Naive thymus-derived CD4-positive, alpha-beta T cell (primary cell): ENCODE measurements around the gene DPPA5. TPM values are rescaled to one million over a fixed set of nuclear protein-coding genes. Genes with fewer than 3 reads are reported as not detected.

Experiments used
- ATAC-seq: fragments of 150-1000 bp; cut with Tn5 transposase; 2 replicates; pipeline ENCODE4 v1.10.0; 2021; ENCODE audit warnings: mild to moderate bottlenecking, moderate library complexity
- CTCF ChIA-PET: fragments of 350-600 bp; sonication (Branson Sonifier 250); formaldehyde crosslinking; loops from one replicate; lab custom pipeline; 2021; ENCODE audit warnings: antibody characterized with exemption; lab: Charles Lee
- POLR2A ChIA-PET: fragments of 350-600 bp; sonication (Branson Sonifier 250); formaldehyde crosslinking; loops from one replicate; lab custom pipeline; 2021; ENCODE audit warnings: antibody characterized with exemption, inconsistent platforms; lab: Charles Lee
- DNase-seq, 9 donors: peaks; one replicate each; pipeline versions ENCODE4 v3.0.0 to v3.0.0-alpha.2; 2020 to 2022; ENCODE audit warnings: mixed read lengths in 1 of 9
- H3K27ac ChIP-seq: one replicate; pipeline ENCODE4 v1.7.0; 2013; ENCODE audit warnings: mild to moderate bottlenecking, low read depth, low read length, moderate library complexity
- H3K27me3 ChIP-seq, 2 donors: one replicate each; pipeline ENCODE4 v1.7.0; 2013; ENCODE audit warnings: low read length in 2 of 2, mild to moderate bottlenecking in 2 of 2, moderate library complexity in 2 of 2; ENCODE audit not compliant: control insufficient read depth in 2 of 2, insufficient read depth in 2 of 2
- H3K36me3 ChIP-seq, 3 experiments: 1 replicate in 2 of 3; 2 replicates in 1 of 3; pipeline ENCODE4 v1.7.0; 2013; ENCODE audit warnings: low read length in 3 of 3, mild to moderate bottlenecking in 3 of 3, moderate library complexity in 1 of 3; ENCODE audit not compliant: insufficient read depth in 3 of 3, control insufficient read depth in 2 of 3
- H3K4me1 ChIP-seq, 2 donors: one replicate each; pipeline ENCODE4 v1.7.0; 2013; ENCODE audit warnings: low read length in 2 of 2, mild to moderate bottlenecking in 2 of 2, moderate library complexity in 1 of 2; ENCODE audit not compliant: control insufficient read depth in 2 of 2, insufficient read depth in 2 of 2
- H3K4me3 ChIP-seq: 2 replicates; pipeline ENCODE4 v1.7.0; 2013; ENCODE audit warnings: mild to moderate bottlenecking, low read length
- H3K9me3 ChIP-seq, 3 experiments: 1 replicate in 2 of 3; 2 replicates in 1 of 3; pipeline ENCODE4 v1.7.0; 2013; ENCODE audit warnings: low read length in 3 of 3; ENCODE audit not compliant: control insufficient read depth in 2 of 3
- H3K27ac Mint-ChIP-seq, 9 donors: one replicate each; pipeline ENCODE4 v1.8.0; 2020 to 2022; ENCODE audit warnings: mixed read lengths in 9 of 9, mild to moderate bottlenecking in 8 of 9, moderate library complexity in 5 of 9, inconsistent platforms in 2 of 9
- H3K27me3 Mint-ChIP-seq, 5 donors: one replicate each; pipeline ENCODE4 v1.8.0; 2021 to 2022; ENCODE audit warnings: mixed read lengths in 5 of 5, mild to moderate bottlenecking in 1 of 5
- H3K36me3 Mint-ChIP-seq, 5 donors: one replicate each; pipeline ENCODE4 v1.8.0; 2020 to 2022; ENCODE audit warnings: mixed read lengths in 5 of 5, mild to moderate bottlenecking in 3 of 5, inconsistent platforms in 1 of 5
- H3K4me1 Mint-ChIP-seq, 7 donors: one replicate each; pipeline ENCODE4 v1.8.0; 2020 to 2022; ENCODE audit warnings: mixed read lengths in 7 of 7, mild to moderate bottlenecking in 3 of 7, inconsistent platforms in 1 of 7
- H3K4me3 Mint-ChIP-seq, 10 donors: one replicate each; pipeline ENCODE4 v1.8.0; 2020 to 2022; ENCODE audit warnings: mild to moderate bottlenecking in 10 of 10, mixed read lengths in 10 of 10, moderate library complexity in 6 of 10, inconsistent platforms in 2 of 10
- H3K9me3 Mint-ChIP-seq, 11 donors: one replicate each; pipeline ENCODE4 v1.8.0; 2020 to 2022; ENCODE audit warnings: mixed read lengths in 11 of 11, mild to moderate bottlenecking in 4 of 11, inconsistent platforms in 1 of 11, moderate library complexity in 1 of 11
- intact Hi-C, 2 donors: fragments of 100-400 bp; cut with micrococcal nuclease; formaldehyde crosslinking; loops; one replicate each; pipeline ENCODE4 v1.15.1; 2023
- polyA plus RNA-seq, 2 donors: library from polyadenylated mRNA; unstranded; fragments of 300-500 nt; fragmentation: Illumina TruSeq; gene quantifications; one replicate each; pipeline ENCODE4 v1.2.3, GENCODE V29; 2021
- total RNA-seq, 6 experiments: library from RNA in 5 of 6; stranded (reverse) in 5 of 6; gene quantifications; 1 replicate in 5 of 6; 2 replicates in 1 of 6; pipeline ENCODE4 v1.2.3 and lab custom pipeline; 2021 to 2026

The DPPA5 gene
- total and polyA plus RNA-seq, 7 experiments from 2014 or later: not detected

- Mint-ChIP-seq H3K36me3 (no peaks in the 10 kb centered on the region), H3K4me1 (no peaks in the 10 kb centered on the region), H3K9me3 (peaks cover 0 to 9% (median 0%) of the 10 kb centered on the region in 11 donors), H3K4me3 (no peak overlapping the region), H3K27me3 (no peaks in the 10 kb centered on the region), H3K27ac (no peak overlapping the region)
- intact Hi-C loops: no loop called here
- H3K36me3 ChIP-seq: no peaks in the 10 kb centered on the region
- no peak overlapping the region for H3K27ac ChIP-seq
- ATAC-seq (peak; percentile 27), DNase-seq (no peak)
- CTCF ChIA-PET: no interaction called here
- H3K27me3 ChIP-seq: no peaks in the 10 kb centered on the region
- no peak overlapping the region for H3K4me3 ChIP-seq
- H3K9me3 ChIP-seq: peaks cover 0 to 3% (median 0%) of the 10 kb centered on the region in 3 experiments
- POLR2A ChIA-PET: no interaction called here
- H3K4me1 ChIP-seq: no peaks in the 10 kb centered on the region
These were observed 23.1 kb upstream of the DPPA5 start for GRCh38 chr6:73377225-73377624.

- POLR2A ChIA-PET: no interaction called here
- peaks cover 0 to 3% (median 0%) of the 10 kb centered on the region in 5 donors for H3K36me3 Mint-ChIP-seq
- no peaks in the 10 kb centered on the region for H3K4me1 Mint-ChIP-seq
- Histone ChIP-seq H3K9me3 (peaks cover 0 to 9% (median 0%) of the 10 kb centered on the region in 3 experiments), H3K4me3 (no peak overlapping the region), H3K36me3 (no peaks in the 10 kb centered on the region), H3K27me3 (no peaks in the 10 kb centered on the region), H3K4me1 (no peaks in the 10 kb centered on the region), H3K27ac (no peak overlapping the region)
- DNase-seq (no peak), ATAC-seq (no peak)
- H3K9me3 Mint-ChIP-seq: peaks cover 0 to 26% (median 3%) of the 10 kb centered on the region in 11 donors
- H3K27me3 Mint-ChIP-seq: no peaks in the 10 kb centered on the region
- intact Hi-C loops: no loop called here
- no peak overlapping the region for H3K4me3 Mint-ChIP-seq
- H3K27ac Mint-ChIP-seq: no peak overlapping the region
- CTCF ChIA-PET: interaction anchor here (0.6 kb wide), 1 partner anchor 439 kb away, joined by 4 read pairs; no protein-coding TSS in a partner anchor
These were observed 21.1 kb upstream of the DPPA5 start for GRCh38 chr6:73375216-73375615.

- intact Hi-C loops: no loop called here
- Histone ChIP-seq H3K27me3 (no peaks in the 10 kb centered on the region), H3K36me3 (no peaks in the 10 kb centered on the region), H3K4me1 (no peaks in the 10 kb centered on the region), H3K4me3 (no peak overlapping the region), H3K9me3 (peaks cover 0 to 9% (median 0%) of the 10 kb centered on the region in 3 experiments), H3K27ac (no peak overlapping the region)
- ChIA-PET POLR2A (no interaction called here), CTCF (no interaction called here)
- Mint-ChIP-seq H3K4me1 (no peaks in the 10 kb centered on the region), H3K9me3 (peaks cover 0 to 30% (median 3%) of the 10 kb centered on the region in 11 donors), H3K27me3 (no peaks in the 10 kb centered on the region), H3K4me3 (no peak overlapping the region), H3K36me3 (peaks cover 0 to 6% (median 0%) of the 10 kb centered on the region in 5 donors), H3K27ac (no peak overlapping the region)
- no peak for DNase-seq
- no peak for ATAC-seq
These were observed 18.4 kb upstream of the DPPA5 start for GRCh38 chr6:73372516-73372915.

GRCh38 chr6:73371984-73372383, 17.9 kb upstream of the DPPA5 start:
- H3K36me3 ChIP-seq: no peaks in the 10 kb centered on the region
- H3K4me3 ChIP-seq: no peak overlapping the region
- H3K27ac ChIP-seq: no peak overlapping the region
- no peak for DNase-seq
- H3K4me1 ChIP-seq: no peaks in the 10 kb centered on the region
- H3K27me3 ChIP-seq: no peaks in the 10 kb centered on the region
- no peak for ATAC-seq
- Mint-ChIP-seq H3K4me1 (no peaks in the 10 kb centered on the region), H3K9me3 (peaks cover 0 to 30% (median 3%) of the 10 kb centered on the region in 11 donors), H3K36me3 (peaks cover 0 to 6% (median 0%) of the 10 kb centered on the region in 5 donors), H3K27me3 (no peaks in the 10 kb centered on the region), H3K4me3 (no peak overlapping the region), H3K27ac (no peak overlapping the region)
- H3K9me3 ChIP-seq: peaks cover 0 to 9% (median 0%) of the 10 kb centered on the region in 3 experiments
- POLR2A ChIA-PET: no interaction called here
- intact Hi-C loops: no loop called here
- CTCF ChIA-PET: no interaction called here

GRCh38 chr6:73369563-73369962, 15.5 kb upstream of the DPPA5 start, which contains the start of gene OOEP:
OOEP (minus strand) TSS chr6:73369897; CDS start chr6:73369792, 105 bp downstream.
- Mint-ChIP-seq H3K36me3 (peaks cover 0 to 6% (median 0%) of the 10 kb centered on the region in 5 donors), H3K9me3 (peaks cover 0 to 30% (median 3%) of the 10 kb centered on the region in 11 donors), H3K27me3 (peaks cover 0 to 4% (median 0%) of the 10 kb centered on the region in 5 donors), H3K27ac (no peak within 1 kb of the TSS), H3K4me1 (no peaks in the 10 kb centered on the region), H3K4me3 (no peak within 1 kb of the TSS)
- DNase-seq (no peak), ATAC-seq (no peak)
- CTCF ChIA-PET: no interaction called here
- H3K9me3 ChIP-seq: peaks cover 0 to 9% (median 0%) of the 10 kb centered on the region in 3 experiments
- POLR2A ChIA-PET: no interaction called here
- no peaks in the 10 kb centered on the region for H3K36me3 ChIP-seq
- H3K27me3 ChIP-seq: no peaks in the 10 kb centered on the region
- no peaks in the 10 kb centered on the region for H3K4me1 ChIP-seq
- H3K4me3 ChIP-seq: no peak within 1 kb of the TSS
- intact Hi-C loops: no loop called here
- no peak within 1 kb of the TSS for H3K27ac ChIP-seq

GRCh38 chr6:73369157-73369556, 15.1 kb upstream of the DPPA5 start:
- Histone ChIP-seq H3K27ac (no peak overlapping the region), H3K9me3 (peaks cover 0 to 9% (median 0%) of the 10 kb centered on the region in 3 experiments), H3K27me3 (no peaks in the 10 kb centered on the region), H3K4me1 (no peaks in the 10 kb centered on the region), H3K4me3 (no peak overlapping the region), H3K36me3 (no peaks in the 10 kb centered on the region)
- ATAC-seq: no peak
- no peaks in the 10 kb centered on the region for H3K4me1 Mint-ChIP-seq
- ChIA-PET CTCF (no interaction called here), POLR2A (no interaction called here)
- intact Hi-C loops: no loop called here
- peaks cover 0 to 4% (median 0%) of the 10 kb centered on the region in 5 donors for H3K27me3 Mint-ChIP-seq
- no peak overlapping the region for H3K27ac Mint-ChIP-seq
- no peak for DNase-seq
- H3K36me3 Mint-ChIP-seq: peaks cover 0 to 6% (median 0%) of the 10 kb centered on the region in 5 donors
- H3K4me3 Mint-ChIP-seq: no peak overlapping the region
- H3K9me3 Mint-ChIP-seq: peaks cover 0 to 30% (median 3%) of the 10 kb centered on the region in 11 donors

- Mint-ChIP-seq H3K36me3 (peaks cover 0 to 6% (median 0%) of the 10 kb centered on the region in 5 donors), H3K27me3 (peaks cover 0 to 4% (median 0%) of the 10 kb centered on the region in 5 donors), H3K4me1 (no peaks in the 10 kb centered on the region), H3K27ac (no peak overlapping the region), H3K4me3 (no peak overlapping the region), H3K9me3 (peaks cover 0 to 30% (median 3%) of the 10 kb centered on the region in 11 donors)
- no peak overlapping the region for H3K4me3 ChIP-seq
- H3K36me3 ChIP-seq: no peaks in the 10 kb centered on the region
- ChIA-PET POLR2A (no interaction called here), CTCF (no interaction called here)
- H3K27ac ChIP-seq: no peak overlapping the region
- ATAC-seq: no peak
- no peaks in the 10 kb centered on the region for H3K4me1 ChIP-seq
- no peaks in the 10 kb centered on the region for H3K27me3 ChIP-seq
- intact Hi-C loops: no loop called here
- peaks cover 0 to 9% (median 0%) of the 10 kb centered on the region in 3 experiments for H3K9me3 ChIP-seq
- DNase-seq: no peak
These were observed 14.6 kb upstream of the DPPA5 start for GRCh38 chr6:73368675-73369074.
